ENCODE data around the gene CATSPERD.
"Not testable (repeated sequence)": the region's sequence is repeated elsewhere in the genome, so short reads cannot be mapped to it uniquely, and the experiment has no call there.

CATSPERD gene

GRCh38 chr19:5686647-5687359 is 33.6 kb upstream of the CATSPERD start:
- peak; percentile 98 for DNase-seq

- no peak for DNase-seq
These were observed 32.9 kb upstream of the CATSPERD start for GRCh38 chr19:5687360-5688198.

GRCh38 chr19:5688262-5688881 is 32.1 kb upstream of the CATSPERD start:
- not testable (repeated sequence) for DNase-seq

- peak; percentile 98 to 99 for DNase-seq
These were observed 30.1 kb upstream of the CATSPERD start, which contains the start of gene RPL36 for GRCh38 chr19:5690125-5690954. Gene RPL36, plus strand, starts transcription at chr19:5690295. Its CDS starts 213 bp downstream, at chr19:5690508.

GRCh38 chr19:5690955-5691821 is 29.2 kb upstream of the CATSPERD start:
- DNase-seq = peak in 1 of 2 donors; percentile 43

- peak in 1 of 2 donors; percentile 15 for DNase-seq
These were observed 28.4 kb upstream of the CATSPERD start for GRCh38 chr19:5691822-5692722.

- DNase-seq = no peak
These were observed 27.7 kb upstream of the CATSPERD start for GRCh38 chr19:5692723-5693194.

GRCh38 chr19:5693195-5694166 is 27.0 kb upstream of the CATSPERD start:
- no peak for DNase-seq

- DNase-seq = no peak
These were observed 26.1 kb upstream of the CATSPERD start for GRCh38 chr19:5694167-5694955.

- DNase-seq = no peak
These were observed 25.3 kb upstream of the CATSPERD start for GRCh38 chr19:5694956-5695648.

GRCh38 chr19:5695649-5696195 is 24.7 kb upstream of the CATSPERD start:
- no peak for DNase-seq

GRCh38 chr19:5696196-5697021 is 24.0 kb upstream of the CATSPERD start:
- DNase-seq = no peak

- no peak for DNase-seq
These were observed 23.2 kb upstream of the CATSPERD start for GRCh38 chr19:5697022-5697889.

- DNase-seq = no peak
These were observed 22.4 kb upstream of the CATSPERD start for GRCh38 chr19:5697890-5698634.

All from inflammatory macrophage (primary cell).